ENCODE results near the gene APBA2.

APBA2 gene

GRCh38 chr15:28943611-28944230, 57.9 kb downstream of the APBA2 start:
- Histone ChIP-seq H3K79me1 (replicated peaks; ENCODE audit: low read length, poor library complexity, severe bottlenecking) (no peaks in the 10 kb centered on the region), H2BK12ac (ENCODE audit: low read length in 2 of 2) (no peak overlapping the region), H3K4me1 (ENCODE audit: control insufficient read depth, insufficient read depth, low read depth, low read length) (peaks cover 8% of the 10 kb centered on the region), H3K27ac (ENCODE audit: low read length, poor library complexity, severe bottlenecking) (no peak overlapping the region), H2BK5ac (ENCODE audit: low read depth, low read length, poor library complexity, severe bottlenecking) (no peak overlapping the region), H3K4me2 (ENCODE audit: low read length, poor library complexity, severe bottlenecking) (no peak overlapping the region), H3K18ac (ENCODE audit: low read depth in 1 of 2, low read length in 2 of 2) (no peak overlapping the region), H3K9ac (ENCODE audit: low read length) (no peak overlapping the region), H3K36me3 (ENCODE audit: control insufficient read depth in 1 of 2, insufficient read depth in 2 of 2, low read depth in 1 of 2, low read length in 2 of 2) (peaks cover 0 to 3% of the 10 kb centered on the region in 2 experiments), H2BK15ac (ENCODE audit: low read depth, poor library complexity, severe bottlenecking) (no peak overlapping the region), H3K4me3 (ENCODE audit: insufficient read depth in 1 of 2, low read depth in 1 of 2, low read length in 2 of 2) (peak overlapping the region in 1 of 2 experiments; percentile 20), H3K9me3 (ENCODE audit: control insufficient read depth, low read length) (no peaks in the 10 kb centered on the region), H4K91ac (ENCODE audit: low read length) (no peak overlapping the region), H2AFZ (ENCODE audit: low read depth, low read length) (no peak overlapping the region), H3K14ac (ENCODE audit: low read length in 2 of 2) (no peak overlapping the region), H3K27me3 (ENCODE audit: control insufficient read depth in 1 of 2, insufficient read depth in 1 of 2, low read length in 2 of 2) (peaks cover 0 to 4% of the 10 kb centered on the region in 2 experiments), H3K23ac (ENCODE audit: low read length in 2 of 2) (no peak overlapping the region), H2AK5ac (ENCODE audit: low read length, severe bottlenecking) (no peak overlapping the region), H3K4ac (ENCODE audit: low read depth in 1 of 2, low read length in 2 of 2) (no peak overlapping the region), H4K8ac (ENCODE audit: low read length) (no peak overlapping the region), H2BK120ac (ENCODE audit: low read depth, low read length) (no peak overlapping the region)
- no peak for DNase-seq
- WGBS = 96% methylated on average over 11 of the region's 11 CpGs

GRCh38 chr15:28944286-28944685, 58.5 kb downstream of the APBA2 start:
- H3K36me3 ChIP-seq (ENCODE audit: control insufficient read depth in 1 of 2, insufficient read depth in 2 of 2, low read depth in 1 of 2, low read length in 2 of 2) = peaks cover 0 to 3% of the 10 kb centered on the region in 2 experiments
- H3K9ac ChIP-seq (ENCODE audit: low read length) = no peak overlapping the region
- WGBS = 99% methylated on average over 16 of the region's 16 CpGs
- H3K27me3 ChIP-seq (ENCODE audit: control insufficient read depth in 1 of 2, insufficient read depth in 1 of 2, low read length in 2 of 2) = peaks cover 0 to 4% of the 10 kb centered on the region in 2 experiments
- H3K18ac ChIP-seq (ENCODE audit: low read depth in 1 of 2, low read length in 2 of 2) = no peak overlapping the region
- H2BK5ac ChIP-seq (ENCODE audit: low read depth, low read length, poor library complexity, severe bottlenecking) = no peak overlapping the region
- no peak overlapping the region for H3K4ac ChIP-seq (ENCODE audit: low read depth in 1 of 2, low read length in 2 of 2)
- no peak overlapping the region for H4K91ac ChIP-seq (ENCODE audit: low read length)
- no peak overlapping the region for H4K8ac ChIP-seq (ENCODE audit: low read length)
- no peak overlapping the region for H2BK15ac ChIP-seq (ENCODE audit: low read depth, poor library complexity, severe bottlenecking)
- H3K79me1 ChIP-seq (replicated peaks; ENCODE audit: low read length, poor library complexity, severe bottlenecking) = no peaks in the 10 kb centered on the region
- DNase-seq = no peak
- no peak overlapping the region for H3K23ac ChIP-seq (ENCODE audit: low read length in 2 of 2)
- no peak overlapping the region for H3K4me2 ChIP-seq (ENCODE audit: low read length, poor library complexity, severe bottlenecking)
- peaks cover 9% of the 10 kb centered on the region for H3K4me1 ChIP-seq (ENCODE audit: control insufficient read depth, insufficient read depth, low read depth, low read length)
- H2AFZ ChIP-seq (ENCODE audit: low read depth, low read length) = no peak overlapping the region
- no peak overlapping the region for H2BK12ac ChIP-seq (ENCODE audit: low read length in 2 of 2)
- H3K9me3 ChIP-seq (ENCODE audit: control insufficient read depth, low read length) = no peaks in the 10 kb centered on the region
- H3K27ac ChIP-seq (ENCODE audit: low read length, poor library complexity, severe bottlenecking) = no peak overlapping the region
- no peak overlapping the region for H3K14ac ChIP-seq (ENCODE audit: low read length in 2 of 2)
- no peak overlapping the region for H2AK5ac ChIP-seq (ENCODE audit: low read length, severe bottlenecking)
- no peak overlapping the region for H2BK120ac ChIP-seq (ENCODE audit: low read depth, low read length)
- no peak overlapping the region for H3K4me3 ChIP-seq (ENCODE audit: insufficient read depth in 1 of 2, low read depth in 1 of 2, low read length in 2 of 2)

- no peak overlapping the region for H4K8ac ChIP-seq (ENCODE audit: low read length)
- WGBS = 96% methylated on average over 14 of the region's 14 CpGs
Measured at GRCh38 chr15:28944696-28945300, 59.0 kb downstream of the APBA2 start.

GRCh38 chr15:28945626-28946230, 60.0 kb downstream of the APBA2 start:
- Histone ChIP-seq H3K14ac (ENCODE audit: low read length in 2 of 2) (no peak overlapping the region), H2BK15ac (ENCODE audit: low read depth, poor library complexity, severe bottlenecking) (no peak overlapping the region), H3K4ac (ENCODE audit: low read depth in 1 of 2, low read length in 2 of 2) (no peak overlapping the region), H2BK120ac (ENCODE audit: low read depth, low read length) (no peak overlapping the region), H2BK5ac (ENCODE audit: low read depth, low read length, poor library complexity, severe bottlenecking) (no peak overlapping the region), H3K36me3 (ENCODE audit: control insufficient read depth in 1 of 2, insufficient read depth in 2 of 2, low read depth in 1 of 2, low read length in 2 of 2) (peaks cover 0 to 3% of the 10 kb centered on the region in 2 experiments), H2BK12ac (ENCODE audit: low read length in 2 of 2) (no peak overlapping the region), H3K4me1 (ENCODE audit: control insufficient read depth, insufficient read depth, low read depth, low read length) (peaks cover 3% of the 10 kb centered on the region), H3K9ac (ENCODE audit: low read length) (no peak overlapping the region), H4K8ac (ENCODE audit: low read length) (no peak overlapping the region), H2AK5ac (ENCODE audit: low read length, severe bottlenecking) (no peak overlapping the region), H3K4me2 (ENCODE audit: low read length, poor library complexity, severe bottlenecking) (no peak overlapping the region), H3K27me3 (ENCODE audit: control insufficient read depth in 1 of 2, insufficient read depth in 1 of 2, low read length in 2 of 2) (peaks cover 0 to 4% of the 10 kb centered on the region in 2 experiments), H3K4me3 (ENCODE audit: insufficient read depth in 1 of 2, low read depth in 1 of 2, low read length in 2 of 2) (no peak overlapping the region), H3K23ac (ENCODE audit: low read length in 2 of 2) (no peak overlapping the region), H2AFZ (ENCODE audit: low read depth, low read length) (no peak overlapping the region), H3K18ac (ENCODE audit: low read depth in 1 of 2, low read length in 2 of 2) (no peak overlapping the region), H3K27ac (ENCODE audit: low read length, poor library complexity, severe bottlenecking) (no peak overlapping the region), H3K79me1 (replicated peaks; ENCODE audit: low read length, poor library complexity, severe bottlenecking) (no peaks in the 10 kb centered on the region), H4K91ac (ENCODE audit: low read length) (no peak overlapping the region), H3K9me3 (ENCODE audit: control insufficient read depth, low read length) (no peaks in the 10 kb centered on the region)
- WGBS = 93% methylated on average over 13 of the region's 13 CpGs
- no peak for DNase-seq

More at GRCh38 chr15:28944696-28945300, 59.0 kb downstream of the APBA2 start:
- Histone ChIP-seq H3K14ac (ENCODE audit: low read length in 2 of 2) (no peak overlapping the region), H3K36me3 (ENCODE audit: control insufficient read depth in 1 of 2, insufficient read depth in 2 of 2, low read depth in 1 of 2, low read length in 2 of 2) (peaks cover 0 to 3% of the 10 kb centered on the region in 2 experiments), H3K9me3 (ENCODE audit: control insufficient read depth, low read length) (no peaks in the 10 kb centered on the region), H2BK12ac (ENCODE audit: low read length in 2 of 2) (no peak overlapping the region), H4K91ac (ENCODE audit: low read length) (no peak overlapping the region), H2BK15ac (ENCODE audit: low read depth, poor library complexity, severe bottlenecking) (no peak overlapping the region), H2BK5ac (ENCODE audit: low read depth, low read length, poor library complexity, severe bottlenecking) (no peak overlapping the region), H2BK120ac (ENCODE audit: low read depth, low read length) (no peak overlapping the region), H3K4me3 (ENCODE audit: insufficient read depth in 1 of 2, low read depth in 1 of 2, low read length in 2 of 2) (no peak overlapping the region), H2AFZ (ENCODE audit: low read depth, low read length) (no peak overlapping the region), H3K27me3 (ENCODE audit: control insufficient read depth in 1 of 2, insufficient read depth in 1 of 2, low read length in 2 of 2) (peaks cover 0 to 4% of the 10 kb centered on the region in 2 experiments), H3K79me1 (replicated peaks; ENCODE audit: low read length, poor library complexity, severe bottlenecking) (no peaks in the 10 kb centered on the region), H3K4me1 (ENCODE audit: control insufficient read depth, insufficient read depth, low read depth, low read length) (peaks cover 5% of the 10 kb centered on the region), H2AK5ac (ENCODE audit: low read length, severe bottlenecking) (no peak overlapping the region), H3K4me2 (ENCODE audit: low read length, poor library complexity, severe bottlenecking) (no peak overlapping the region), H3K9ac (ENCODE audit: low read length) (no peak overlapping the region), H3K23ac (ENCODE audit: low read length in 2 of 2) (no peak overlapping the region), H3K4ac (ENCODE audit: low read depth in 1 of 2, low read length in 2 of 2) (no peak overlapping the region), H3K18ac (ENCODE audit: low read depth in 1 of 2, low read length in 2 of 2) (no peak overlapping the region), H3K27ac (ENCODE audit: low read length, poor library complexity, severe bottlenecking) (no peak overlapping the region)
- DNase-seq = no peak
